Natural killer cell treated with Interleukin-12 subunit alpha and Interleukin-12 subunit beta and Interleukin-15 and Interleukin-18, amount 100 ng/mL, for 72 hours (primary cell): ENCODE measurements around the gene SSPN. TPM values are rescaled to one million over a fixed set of nuclear protein-coding genes. Genes with fewer than 3 reads are reported as not detected.
"Not testable (repeated sequence)": the region's sequence is repeated elsewhere in the genome, so short reads cannot be mapped to it uniquely, and the experiment has no call there.

Experiments
- ATAC-seq, 2 donors: fragments of 150-1000 bp; cut with Tn5 transposase in 1 of 2; sonication (Bioruptor Pico), chemical (Tn5 transposase) in 1 of 2; 2 replicates each; pipeline ENCODE4 v1.10.0; 2021
- DNase-seq: peaks from one replicate; pipeline ENCODE4 v3.0.0; 2022; ENCODE audit warnings: low spot score
- H3K27ac Mint-ChIP-seq, 2 donors: 1 replicate in 1 of 2; 2 replicates in 1 of 2; pipeline ENCODE4 v1.8.0; 2022; ENCODE audit warnings: mixed read lengths in 2 of 2, mild to moderate bottlenecking in 1 of 2, moderate library complexity in 1 of 2
- H3K27me3 Mint-ChIP-seq, 2 donors: 1 replicate in 1 of 2; 2 replicates in 1 of 2; pipeline ENCODE4 v1.8.0; 2022; ENCODE audit warnings: mixed read lengths in 2 of 2
- H3K36me3 Mint-ChIP-seq: one replicate; pipeline ENCODE4 v1.8.0; 2022; ENCODE audit warnings: mixed read lengths
- H3K4me1 Mint-ChIP-seq, 2 donors: 1 replicate in 1 of 2; 2 replicates in 1 of 2; pipeline ENCODE4 v1.8.0; 2022; ENCODE audit warnings: low read depth in 2 of 2, mixed read lengths in 2 of 2, mild to moderate bottlenecking in 1 of 2
- H3K4me3 Mint-ChIP-seq: one replicate; pipeline ENCODE4 v1.8.0; 2022; ENCODE audit warnings: mixed read lengths
- H3K9me3 Mint-ChIP-seq: 2 replicates; pipeline ENCODE4 v1.8.0; 2022; ENCODE audit warnings: mixed read lengths
- total RNA-seq, 2 donors: library from RNA; stranded (reverse); gene quantifications; one replicate each; pipeline ENCODE4 v1.2.3, GENCODE V29; 2022

SSPN gene
- total RNA-seq, 2 donors from 2014 or later, result 1.3 TPM; not detected in 1

DNA sequence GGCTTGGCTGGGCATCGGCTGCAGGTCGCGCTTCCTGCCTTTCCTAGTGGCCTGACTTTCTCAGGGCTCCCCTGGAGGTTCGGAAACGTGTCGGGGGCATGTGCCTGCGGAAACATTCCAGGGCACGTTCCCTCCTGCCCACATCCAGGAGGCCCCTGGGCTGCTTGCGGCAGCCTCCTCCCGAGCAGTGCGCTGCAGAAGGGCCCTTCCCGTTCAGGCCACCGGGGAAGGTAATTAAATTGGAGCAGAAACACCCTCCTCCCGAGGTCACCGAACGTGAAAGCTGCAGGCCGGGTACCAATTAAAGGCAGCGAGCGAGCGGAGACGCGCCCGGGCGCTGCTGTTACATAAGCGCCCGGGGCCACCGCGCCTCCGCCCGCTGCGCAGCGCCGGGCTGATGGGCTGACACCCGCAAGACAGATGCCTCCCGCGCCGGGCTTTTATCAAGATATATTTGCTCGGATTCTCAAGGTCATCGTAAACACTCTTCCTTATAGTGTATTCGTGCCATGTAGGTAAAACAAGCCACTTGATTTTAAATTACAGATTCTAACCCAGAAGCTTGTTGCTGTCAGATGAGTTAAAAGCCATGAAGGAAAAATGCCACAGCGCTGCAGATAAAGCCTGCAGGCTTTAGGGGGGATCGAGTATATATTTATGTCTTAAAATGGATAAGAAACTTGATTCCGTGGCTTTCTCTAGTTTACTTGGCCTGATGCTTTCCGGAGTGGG lies 31.4 kb downstream of the SSPN start:
- ATAC-seq (no peak), DNase-seq (no peak)
- Mint-ChIP-seq H3K9me3 (no peaks in the 10 kb centered on the region), H3K27me3 (peaks cover 20 to 36% of the 10 kb centered on the region in 2 donors), H3K36me3 (no peaks in the 10 kb centered on the region), H3K4me1 (no peaks in the 10 kb centered on the region), H3K27ac (no peak overlapping the region), H3K4me3 (no peak overlapping the region)

GRCh38 chr12:26227361-26227745 lies 32.0 kb downstream of the SSPN start:
- DNase-seq, result no peak
- Mint-ChIP-seq H3K27me3 (peaks cover 24 to 36% of the 10 kb centered on the region in 2 donors), H3K4me3 (no peak overlapping the region), H3K4me1 (no peaks in the 10 kb centered on the region), H3K9me3 (no peaks in the 10 kb centered on the region), H3K27ac (no peak overlapping the region), H3K36me3 (no peaks in the 10 kb centered on the region)
- no peak for ATAC-seq

DNA sequence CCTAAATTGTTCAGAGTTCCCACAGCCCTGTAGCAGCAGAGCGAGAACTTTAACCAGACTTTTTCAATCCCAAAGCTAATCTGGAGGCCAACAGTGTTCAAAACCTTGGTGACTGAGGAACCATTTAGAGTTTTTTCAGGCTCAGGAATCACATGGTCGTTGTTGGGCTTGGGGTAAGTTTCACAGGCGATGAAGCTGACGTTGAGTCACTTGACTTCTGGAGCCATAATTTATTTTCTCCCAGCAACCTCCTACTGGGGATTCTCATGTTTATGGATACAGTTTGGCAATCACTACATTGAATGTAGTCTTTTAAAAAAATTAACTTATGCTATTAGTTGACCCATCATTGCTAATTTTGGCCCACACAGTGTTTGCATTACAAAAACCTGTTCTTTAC lies 34.5 kb downstream of the SSPN start:
- Mint-ChIP-seq H3K36me3 (no peaks in the 10 kb centered on the region), H3K27me3 (peaks cover 24 to 37% of the 10 kb centered on the region in 2 donors), H3K4me3 (no peak overlapping the region), H3K27ac (no peak overlapping the region), H3K4me1 (no peaks in the 10 kb centered on the region), H3K9me3 (no peaks in the 10 kb centered on the region)
- DNase-seq (no peak), ATAC-seq (no peak)

GRCh38 chr12:26231470-26231869 lies 36.1 kb downstream of the SSPN start:
- Mint-ChIP-seq H3K36me3 (no peaks in the 10 kb centered on the region), H3K4me1 (no peaks in the 10 kb centered on the region), H3K9me3 (no peaks in the 10 kb centered on the region), H3K27ac (no peak overlapping the region), H3K27me3 (peaks cover 21 to 27% of the 10 kb centered on the region in 2 donors), H3K4me3 (no peak overlapping the region)
- ATAC-seq, result no peak
- no peak for DNase-seq

- Mint-ChIP-seq H3K36me3 (no peaks in the 10 kb centered on the region), H3K4me3 (no peak overlapping the region), H3K27me3 (peaks cover 19 to 26% of the 10 kb centered on the region in 2 donors), H3K27ac (no peak overlapping the region), H3K4me1 (no peaks in the 10 kb centered on the region), H3K9me3 (no peaks in the 10 kb centered on the region)
- DNase-seq (no peak), ATAC-seq (no peak)
Measured at GRCh38 chr12:26231921-26232320, 36.5 kb downstream of the SSPN start.

GRCh38 chr12:26233631-26234030 lies 38.3 kb downstream of the SSPN start:
- H3K9me3 Mint-ChIP-seq, result no peaks in the 10 kb centered on the region
- H3K27ac Mint-ChIP-seq, result no peak overlapping the region
- no peak for DNase-seq
- peaks cover 17 to 32% of the 10 kb centered on the region in 2 donors for H3K27me3 Mint-ChIP-seq
- no peaks in the 10 kb centered on the region for H3K36me3 Mint-ChIP-seq
- no peak for ATAC-seq
- no peak overlapping the region for H3K4me3 Mint-ChIP-seq
- no peaks in the 10 kb centered on the region for H3K4me1 Mint-ChIP-seq

GRCh38 chr12:26235465-26235864 lies 40.1 kb downstream of the SSPN start:
- H3K9me3 Mint-ChIP-seq, H3K4me3 Mint-ChIP-seq, H3K36me3 Mint-ChIP-seq, H3K27ac Mint-ChIP-seq, DNase-seq, H3K4me1 Mint-ChIP-seq, ATAC-seq: not testable (repeated sequence)
- peaks cover 21 to 35% of the 10 kb centered on the region in 2 donors for H3K27me3 Mint-ChIP-seq

- no peaks in the 10 kb centered on the region for H3K4me1 Mint-ChIP-seq
- no peak overlapping the region for H3K27ac Mint-ChIP-seq
- no peak overlapping the region for H3K4me3 Mint-ChIP-seq
- peaks cover 11 to 35% of the 10 kb centered on the region in 2 donors for H3K27me3 Mint-ChIP-seq
- ATAC-seq, result no peak
- H3K36me3 Mint-ChIP-seq, result no peaks in the 10 kb centered on the region
- H3K9me3 Mint-ChIP-seq, result no peaks in the 10 kb centered on the region
- DNase-seq, result no peak
Measured at GRCh38 chr12:26238341-26239121, 43.2 kb downstream of the SSPN start.

DNA sequence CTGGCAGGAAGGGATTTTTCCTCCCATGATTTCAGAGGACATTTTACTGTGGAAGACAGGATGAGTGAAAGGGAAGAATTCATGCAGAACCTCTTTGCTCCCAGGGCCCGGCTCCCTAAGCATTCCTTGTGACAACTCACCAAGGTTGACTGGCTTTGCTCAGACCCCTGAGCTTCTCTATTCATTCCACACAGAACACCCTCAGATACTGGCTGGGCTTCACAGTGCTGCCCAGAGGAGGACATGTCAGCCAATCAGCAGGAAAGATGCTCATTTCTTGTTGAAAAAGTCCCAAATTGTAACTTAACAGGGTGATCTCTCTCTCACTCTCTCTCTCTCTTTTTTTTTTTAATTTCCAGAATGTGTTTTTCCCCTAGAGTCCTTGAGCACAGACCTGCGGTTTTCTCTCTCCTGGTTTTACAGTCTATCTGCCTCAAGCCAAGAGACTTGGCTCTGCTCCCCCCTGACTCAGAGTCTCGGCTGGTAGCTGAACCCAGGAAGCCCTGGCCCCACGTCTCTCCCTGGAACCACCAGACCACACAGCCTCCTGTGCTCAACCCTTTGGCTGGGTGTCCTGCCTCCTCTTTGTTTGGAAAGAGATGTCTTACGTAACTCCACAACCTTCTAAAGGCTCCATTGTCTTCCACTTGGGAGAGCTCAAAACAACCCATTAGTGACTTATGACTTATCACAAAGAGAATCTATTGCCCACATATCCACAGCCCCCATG lies 43.9 kb downstream of the SSPN start:
- no peaks in the 10 kb centered on the region for H3K9me3 Mint-ChIP-seq
- H3K36me3 Mint-ChIP-seq, result no peaks in the 10 kb centered on the region
- peaks cover 14 to 33% of the 10 kb centered on the region in 2 donors for H3K27me3 Mint-ChIP-seq
- H3K27ac Mint-ChIP-seq, result no peak overlapping the region
- DNase-seq (no peak), ATAC-seq (no peak)
- no peaks in the 10 kb centered on the region for H3K4me1 Mint-ChIP-seq
- no peak overlapping the region for H3K4me3 Mint-ChIP-seq

GRCh38 chr12:26239852-26240815 lies 44.8 kb downstream of the SSPN start:
- H3K27me3 Mint-ChIP-seq, result peaks cover 14 to 35% of the 10 kb centered on the region in 2 donors
- no peak overlapping the region for H3K27ac Mint-ChIP-seq
- no peaks in the 10 kb centered on the region for H3K4me1 Mint-ChIP-seq
- H3K4me3 Mint-ChIP-seq, result no peak overlapping the region
- no peak for DNase-seq
- H3K9me3 Mint-ChIP-seq, result no peaks in the 10 kb centered on the region
- ATAC-seq, result no peak
- no peaks in the 10 kb centered on the region for H3K36me3 Mint-ChIP-seq

DNA sequence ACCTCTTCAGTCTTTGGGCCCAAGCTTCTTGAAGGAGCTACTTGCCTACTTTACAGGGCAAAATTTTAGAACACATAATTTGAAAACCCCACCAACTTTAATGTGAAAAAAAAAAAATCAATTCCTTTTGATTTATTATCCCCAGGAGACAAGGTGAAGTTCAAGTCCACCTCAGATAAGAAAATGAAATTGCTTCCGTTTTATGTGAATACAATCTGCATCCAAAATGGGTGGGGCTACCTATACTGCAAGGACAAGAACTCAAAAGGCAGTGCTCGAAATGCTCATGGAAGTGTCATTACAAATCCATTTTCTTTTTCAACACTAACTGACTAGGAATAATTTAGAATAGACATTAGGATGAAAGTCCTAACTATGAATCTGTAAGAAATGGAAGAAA lies 45.7 kb downstream of the SSPN start:
- H3K27me3 Mint-ChIP-seq, result peaks cover 12 to 35% of the 10 kb centered on the region in 2 donors
- ATAC-seq (no peak), DNase-seq (no peak)
- H3K27ac Mint-ChIP-seq, result no peak overlapping the region
- no peaks in the 10 kb centered on the region for H3K4me1 Mint-ChIP-seq
- no peak overlapping the region for H3K4me3 Mint-ChIP-seq
- H3K36me3 Mint-ChIP-seq, result no peaks in the 10 kb centered on the region
- no peaks in the 10 kb centered on the region for H3K9me3 Mint-ChIP-seq

DNA sequence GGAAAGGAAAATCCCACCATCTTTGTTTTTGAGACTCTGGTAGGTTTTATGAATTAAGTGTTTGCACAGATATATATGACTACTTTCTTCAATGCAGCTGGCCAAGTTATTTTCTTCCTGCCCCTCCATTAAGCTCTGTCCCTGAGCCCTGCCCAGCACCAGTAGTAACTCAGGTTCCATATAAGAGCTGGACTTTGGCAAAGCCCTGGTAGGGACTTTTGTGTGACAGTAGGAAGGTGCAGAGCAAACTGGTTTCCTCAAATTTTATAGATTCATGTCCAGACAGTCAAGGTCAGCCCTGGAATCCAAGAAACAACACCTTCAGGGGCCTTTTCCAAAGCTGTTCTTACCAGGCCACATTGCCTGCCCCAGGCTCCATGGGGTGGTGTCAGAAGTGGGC lies 47.3 kb downstream of the SSPN start:
- ATAC-seq (no peak), DNase-seq (no peak)
- no peak overlapping the region for H3K27ac Mint-ChIP-seq
- H3K4me1 Mint-ChIP-seq, result no peaks in the 10 kb centered on the region
- no peaks in the 10 kb centered on the region for H3K9me3 Mint-ChIP-seq
- H3K4me3 Mint-ChIP-seq, result no peak overlapping the region
- H3K27me3 Mint-ChIP-seq, result peaks cover 16 to 36% of the 10 kb centered on the region in 2 donors
- H3K36me3 Mint-ChIP-seq, result no peaks in the 10 kb centered on the region

- Mint-ChIP-seq H3K4me1 (no peaks in the 10 kb centered on the region), H3K36me3 (no peaks in the 10 kb centered on the region), H3K27me3 (peaks cover 9 to 20% of the 10 kb centered on the region in 2 donors), H3K9me3 (peaks cover 3% of the 10 kb centered on the region), H3K4me3 (no peak overlapping the region), H3K27ac (no peak overlapping the region)
- ATAC-seq, result no peak
- DNase-seq, result no peak
Measured at GRCh38 chr12:26244503-26244902, 49.1 kb downstream of the SSPN start.
